ENCODE data around the gene WDHD1.

GRCh38 chr14:54985156-54985555 is 41.7 kb downstream of the WDHD1 start:
- TF ChIP-seq, protein P1, sequence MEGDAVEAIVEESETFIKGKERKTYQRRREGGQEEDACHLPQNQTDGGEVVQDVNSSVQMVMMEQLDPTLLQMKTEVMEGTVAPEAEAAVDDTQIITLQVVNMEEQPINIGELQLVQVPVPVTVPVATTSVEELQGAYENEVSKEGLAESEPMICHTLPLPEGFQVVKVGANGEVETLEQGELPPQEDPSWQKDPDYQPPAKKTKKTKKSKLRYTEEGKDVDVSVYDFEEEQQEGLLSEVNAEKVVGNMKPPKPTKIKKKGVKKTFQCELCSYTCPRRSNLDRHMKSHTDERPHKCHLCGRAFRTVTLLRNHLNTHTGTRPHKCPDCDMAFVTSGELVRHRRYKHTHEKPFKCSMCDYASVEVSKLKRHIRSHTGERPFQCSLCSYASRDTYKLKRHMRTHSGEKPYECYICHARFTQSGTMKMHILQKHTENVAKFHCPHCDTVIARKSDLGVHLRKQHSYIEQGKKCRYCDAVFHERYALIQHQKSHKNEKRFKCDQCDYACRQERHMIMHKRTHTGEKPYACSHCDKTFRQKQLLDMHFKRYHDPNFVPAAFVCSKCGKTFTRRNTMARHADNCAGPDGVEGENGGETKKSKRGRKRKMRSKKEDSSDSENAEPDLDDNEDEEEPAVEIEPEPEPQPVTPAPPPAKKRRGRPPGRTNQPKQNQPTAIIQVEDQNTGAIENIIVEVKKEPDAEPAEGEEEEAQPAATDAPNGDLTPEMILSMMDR (IDR thresholded peaks at IDR 0.05) = no peak
- TF ChIP-seq POLR2A (IDR thresholded peaks at IDR 0.05) = no peak

All from thyroid gland (tissue), 4 donors.